Activated naive CD4-positive, alpha-beta T cell treated with anti-CD3 and anti-CD28 coated beads, Interleukin-2, amount 10 ng/mL, durations not matched to agents 7 days and 5 days (primary cell): ENCODE data around the gene NECAB2.

Experiments
- CTCF ChIA-PET: fragments of 350-600 bp; sonication (Branson Sonifier 250); formaldehyde crosslinking; loops from one replicate; lab custom pipeline; 2021; ENCODE audit warnings: antibody characterized with exemption; lab: Charles Lee
- DNase-seq: peaks from one replicate; pipeline ENCODE4 v3.0.0-alpha.2; 2020
- H3K27ac Mint-ChIP-seq: one replicate; pipeline ENCODE4 v1.8.0; 2021; ENCODE audit warnings: mild to moderate bottlenecking, moderate library complexity, mixed read lengths
- H3K27me3 Mint-ChIP-seq: one replicate; pipeline ENCODE4 v1.8.0; 2021; ENCODE audit warnings: mild to moderate bottlenecking, mixed read lengths
- H3K36me3 Mint-ChIP-seq: one replicate; pipeline ENCODE4 v1.8.0; 2021; ENCODE audit warnings: mixed read lengths
- H3K4me1 Mint-ChIP-seq: one replicate; pipeline ENCODE4 v1.8.0; 2021; ENCODE audit warnings: mixed read lengths
- H3K4me3 Mint-ChIP-seq: one replicate; pipeline ENCODE4 v1.8.0; 2021; ENCODE audit warnings: mild to moderate bottlenecking, moderate library complexity, mixed read lengths
- H3K9me3 Mint-ChIP-seq: one replicate; pipeline ENCODE4 v1.8.0; 2021; ENCODE audit warnings: mixed read lengths

NECAB2 gene

GRCh38 chr16:83972256-83973008 is 4.4 kb downstream of the NECAB2 start:
- no peaks in the 10 kb centered on the region for H3K9me3 Mint-ChIP-seq
- peaks cover 2% of the 10 kb centered on the region for H3K4me1 Mint-ChIP-seq
- H3K27me3 Mint-ChIP-seq, result peaks cover 47% of the 10 kb centered on the region
- H3K27ac Mint-ChIP-seq, result no peak overlapping the region
- H3K36me3 Mint-ChIP-seq, result no peaks in the 10 kb centered on the region
- H3K4me3 Mint-ChIP-seq, result no peak overlapping the region
- CTCF ChIA-PET, result no interaction called here
- no peak for DNase-seq

DNA sequence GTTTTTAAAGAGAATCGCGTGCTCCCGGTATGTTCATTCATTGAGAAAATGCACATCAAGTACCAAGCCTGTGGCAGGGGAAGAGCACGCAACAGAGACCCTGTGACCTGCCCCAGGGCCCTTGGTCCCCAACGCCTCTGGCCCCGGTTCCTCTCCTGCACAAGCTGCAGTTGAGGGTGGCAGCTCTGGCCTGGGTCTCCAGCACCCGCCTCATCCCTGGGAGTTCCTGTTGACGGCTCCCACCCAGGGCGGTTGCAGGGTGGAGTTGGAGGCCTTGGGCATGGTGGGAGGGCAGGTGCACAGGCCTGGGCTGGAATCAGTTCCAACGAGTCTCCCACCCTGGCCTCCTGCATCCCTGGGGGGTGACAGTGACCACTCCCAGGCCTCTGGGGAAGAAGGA is 5.0 kb downstream of the NECAB2 start:
- no peaks in the 10 kb centered on the region for H3K36me3 Mint-ChIP-seq
- H3K9me3 Mint-ChIP-seq, result peaks cover 2% of the 10 kb centered on the region
- no peak overlapping the region for H3K4me3 Mint-ChIP-seq
- no peak overlapping the region for H3K27ac Mint-ChIP-seq
- CTCF ChIA-PET, result no interaction called here
- H3K4me1 Mint-ChIP-seq, result no peaks in the 10 kb centered on the region
- peaks cover 41% of the 10 kb centered on the region for H3K27me3 Mint-ChIP-seq
- DNase-seq, result no peak

DNA sequence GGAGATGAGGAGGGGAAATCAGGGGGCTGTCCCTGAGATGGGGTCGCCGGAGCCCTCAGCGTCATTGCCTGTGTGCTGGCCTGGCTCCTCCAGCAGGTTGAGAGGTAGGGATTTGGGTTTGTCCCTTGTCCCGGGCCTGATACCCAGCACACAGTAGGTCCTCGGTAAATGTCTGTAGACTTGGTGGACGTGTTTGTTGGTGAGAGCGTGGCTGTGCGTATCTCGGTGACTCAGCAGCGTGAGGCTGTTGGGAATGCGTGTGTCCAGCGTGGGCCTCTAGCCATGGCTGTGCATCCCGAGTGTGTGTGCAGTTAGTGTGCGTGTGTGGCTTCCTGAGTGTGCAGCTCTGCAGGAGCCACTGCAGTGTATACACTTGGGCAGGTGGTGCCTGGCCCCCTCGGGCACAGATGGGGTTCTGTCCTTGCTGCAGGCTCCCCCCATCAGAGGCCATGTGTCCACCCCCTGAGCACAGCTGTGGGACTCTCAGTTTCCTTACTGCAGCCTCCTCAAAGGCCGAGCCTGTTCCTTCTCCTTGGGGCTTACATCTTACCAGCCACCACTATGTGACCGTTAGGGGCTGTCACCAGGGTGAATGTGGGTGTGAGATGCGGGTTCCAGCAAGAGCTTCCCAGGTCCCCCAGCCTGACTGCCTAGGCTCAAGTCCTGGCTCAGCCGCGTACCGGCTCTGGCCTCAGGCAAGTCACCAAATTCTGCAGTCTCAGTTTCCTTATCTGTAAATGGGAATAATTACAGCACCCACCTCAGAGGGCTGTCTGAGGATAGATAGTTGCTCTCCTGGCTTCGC is 5.7 kb downstream of the NECAB2 start:
- CTCF ChIA-PET, result no interaction called here
- no peak overlapping the region for H3K27ac Mint-ChIP-seq
- no peak overlapping the region for H3K4me3 Mint-ChIP-seq

DNA sequence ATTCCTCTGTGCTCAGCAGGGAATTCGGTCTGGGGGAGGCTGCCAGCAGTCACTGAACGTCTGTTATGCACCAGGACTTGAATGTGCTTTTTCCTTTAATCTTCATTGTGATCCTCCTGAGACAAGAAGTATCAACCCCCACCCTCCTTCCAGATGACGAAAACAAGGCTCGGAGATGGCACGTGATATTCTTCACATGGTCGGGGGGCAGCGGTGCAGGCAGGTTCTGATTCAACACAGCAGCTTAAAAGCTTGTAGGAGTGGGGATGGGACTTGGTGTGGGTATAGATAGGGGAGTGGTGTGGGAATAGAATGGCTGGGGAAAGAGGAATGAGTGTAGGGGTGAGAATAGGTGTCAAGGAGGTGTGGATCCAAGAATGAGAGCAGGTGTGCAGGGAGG is 6.4 kb downstream of the NECAB2 start:
- Mint-ChIP-seq H3K36me3 (no peaks in the 10 kb centered on the region), H3K4me3 (no peak overlapping the region), H3K9me3 (peaks cover 13% of the 10 kb centered on the region), H3K27me3 (peaks cover 37% of the 10 kb centered on the region), H3K27ac (no peak overlapping the region), H3K4me1 (no peaks in the 10 kb centered on the region)
- no peak for DNase-seq
- CTCF ChIA-PET, result no interaction called here

More for the DNA sequence above, 5.7 kb downstream of the NECAB2 start:
- Mint-ChIP-seq H3K36me3 (no peaks in the 10 kb centered on the region), H3K9me3 (peaks cover 9% of the 10 kb centered on the region), H3K27me3 (peaks cover 41% of the 10 kb centered on the region), H3K4me1 (no peaks in the 10 kb centered on the region)
- no peak for DNase-seq

DNA sequence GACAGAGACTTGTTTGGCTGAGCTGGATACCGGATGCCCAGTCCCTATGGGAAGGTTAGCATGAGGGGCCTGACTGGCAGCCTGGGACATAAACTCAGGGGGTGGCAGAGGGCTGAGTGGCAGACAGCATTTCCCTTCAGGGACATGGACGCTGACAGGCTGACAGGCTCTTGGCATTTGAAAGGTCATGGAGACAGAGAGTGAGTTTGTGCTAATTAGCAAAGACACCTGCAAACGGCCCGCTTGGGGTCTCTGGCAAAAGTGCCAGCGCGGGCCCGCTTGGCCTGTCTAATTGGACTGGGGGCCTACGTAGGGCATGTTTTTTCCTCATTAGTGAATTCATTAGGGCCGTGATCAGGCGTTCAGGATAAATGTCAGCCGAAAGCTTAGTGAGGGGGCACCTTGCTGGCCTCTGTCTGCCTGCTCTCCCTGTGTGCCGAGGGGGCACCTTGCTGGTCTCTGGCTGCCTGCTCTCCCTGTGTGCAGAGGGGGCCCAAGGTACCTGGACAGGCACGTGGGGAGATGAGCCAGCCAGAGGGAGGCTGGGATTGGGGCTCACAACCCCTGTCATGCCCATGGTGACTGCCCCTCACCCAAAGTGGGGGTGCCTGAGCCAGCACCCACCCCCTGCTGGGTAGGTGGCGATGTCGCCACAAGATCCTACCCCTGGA is 7.7 kb downstream of the NECAB2 start:
- Mint-ChIP-seq H3K4me3 (no peak overlapping the region), H3K4me1 (no peaks in the 10 kb centered on the region), H3K9me3 (peaks cover 13% of the 10 kb centered on the region), H3K27ac (no peak overlapping the region), H3K27me3 (peaks cover 25% of the 10 kb centered on the region), H3K36me3 (no peaks in the 10 kb centered on the region)
- CTCF ChIA-PET, result no interaction called here
- DNase-seq, result no peak

DNA sequence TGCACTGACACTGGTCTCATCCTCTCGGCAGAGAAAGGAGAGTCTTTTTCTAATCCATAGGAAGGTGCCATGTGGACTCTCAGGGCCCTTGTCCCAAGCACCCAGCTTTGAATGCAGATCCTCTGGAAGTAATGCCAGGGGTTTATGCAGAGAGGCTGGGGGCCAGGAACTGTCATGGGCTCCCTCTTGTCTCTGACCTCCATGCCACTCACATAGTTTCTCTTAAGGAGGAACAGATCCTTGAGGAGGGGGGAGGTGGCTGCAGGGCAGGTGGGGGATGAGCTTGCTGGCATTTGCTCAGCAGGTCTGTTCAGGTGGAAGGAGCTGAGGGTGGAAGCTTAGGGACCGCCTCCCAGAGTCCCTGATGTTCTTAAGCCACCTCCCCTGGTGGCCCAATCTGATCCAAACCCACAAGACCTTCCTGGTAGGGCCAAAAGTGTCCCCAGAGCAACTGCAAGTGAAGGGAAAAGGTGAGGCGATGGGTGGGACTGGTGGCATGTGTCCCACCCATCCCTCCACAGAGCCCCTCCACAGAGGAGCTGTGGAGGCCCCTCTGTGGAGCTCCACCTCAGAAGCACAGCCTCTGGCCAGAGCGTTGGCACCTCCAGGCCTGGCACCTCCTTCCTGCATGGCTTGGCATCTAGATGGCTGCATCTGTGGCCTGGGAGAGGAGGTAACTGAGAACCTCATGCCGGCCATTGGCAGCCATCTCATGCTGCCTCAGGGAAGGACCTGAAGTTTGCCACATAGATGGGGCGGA is 9.2 kb downstream of the NECAB2 start:
- peaks cover 13% of the 10 kb centered on the region for H3K27me3 Mint-ChIP-seq
- H3K9me3 Mint-ChIP-seq, result peaks cover 13% of the 10 kb centered on the region
- no peaks in the 10 kb centered on the region for H3K36me3 Mint-ChIP-seq
- CTCF ChIA-PET, result interaction anchor here (1.2 kb wide), 1 partner anchor 23 kb away, joined by 3 read pairs; no protein-coding TSS in a partner anchor
- no peak overlapping the region for H3K27ac Mint-ChIP-seq
- no peak for DNase-seq
- H3K4me3 Mint-ChIP-seq, result no peak overlapping the region
- no peaks in the 10 kb centered on the region for H3K4me1 Mint-ChIP-seq

DNA sequence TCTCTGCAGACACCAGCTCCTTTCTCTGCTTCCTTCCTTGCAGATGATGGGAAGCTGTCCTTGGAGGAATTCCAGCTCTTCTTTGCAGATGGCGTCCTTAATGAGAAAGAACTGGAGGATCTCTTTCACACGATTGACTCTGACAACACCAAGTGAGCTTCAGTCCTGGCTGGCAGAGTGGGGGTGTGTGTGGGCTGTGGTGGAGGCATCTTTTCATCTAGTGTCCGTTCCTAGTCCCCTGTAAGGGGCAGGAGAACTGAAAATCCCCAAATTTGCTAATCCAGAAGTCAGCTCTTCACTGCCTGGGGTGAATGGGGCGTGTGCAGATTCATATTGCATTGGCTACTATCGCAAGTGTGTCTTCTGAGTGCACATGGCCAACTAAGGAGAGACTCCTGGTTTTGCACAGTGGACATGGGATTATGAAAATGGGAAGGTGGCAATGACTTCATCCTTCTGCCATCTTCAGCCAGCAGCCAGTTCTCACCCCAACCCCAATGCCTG is 10.4 kb downstream of the NECAB2 start:
- no peaks in the 10 kb centered on the region for H3K36me3 Mint-ChIP-seq
- CTCF ChIA-PET, result interaction anchor here (0.6 to 1.2 kb wide), 2 partner anchors 24 to 513 kb away, joined by 3 to 4 read pairs; no protein-coding TSS in a partner anchor
- H3K27ac Mint-ChIP-seq, result no peak overlapping the region
- H3K27me3 Mint-ChIP-seq, result peaks cover 10% of the 10 kb centered on the region
- peaks cover 13% of the 10 kb centered on the region for H3K9me3 Mint-ChIP-seq
- DNase-seq, result no peak
- no peaks in the 10 kb centered on the region for H3K4me1 Mint-ChIP-seq
- no peak overlapping the region for H3K4me3 Mint-ChIP-seq

DNA sequence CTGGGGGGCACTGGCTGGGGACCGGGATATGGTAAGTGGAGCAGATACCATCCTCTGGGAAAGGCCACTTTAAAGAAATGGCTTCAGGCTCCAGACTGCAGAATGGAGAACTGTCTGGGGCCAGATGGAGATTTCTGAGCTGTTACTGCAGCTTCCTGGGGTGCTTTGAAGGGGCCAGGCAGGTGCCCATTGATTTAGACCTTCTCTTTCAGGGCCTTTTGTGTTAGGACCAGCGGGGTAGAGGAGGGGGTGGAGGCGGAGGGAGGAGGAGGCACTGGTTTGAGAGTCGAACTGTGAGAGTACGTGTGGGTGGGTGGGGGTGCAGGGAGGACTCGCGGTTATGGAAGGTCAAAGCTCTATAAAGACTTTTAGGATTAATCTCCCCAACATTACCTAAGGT is 11.4 kb downstream of the NECAB2 start:
- peaks cover 13% of the 10 kb centered on the region for H3K9me3 Mint-ChIP-seq
- peaks cover 10% of the 10 kb centered on the region for H3K27me3 Mint-ChIP-seq
- H3K4me3 Mint-ChIP-seq, result no peak overlapping the region
- CTCF ChIA-PET, result no interaction called here
- DNase-seq, result no peak
- H3K27ac Mint-ChIP-seq, result no peak overlapping the region
- H3K4me1 Mint-ChIP-seq, result no peaks in the 10 kb centered on the region
- H3K36me3 Mint-ChIP-seq, result no peaks in the 10 kb centered on the region

- no peaks in the 10 kb centered on the region for H3K36me3 Mint-ChIP-seq
- H3K4me3 Mint-ChIP-seq, result no peak overlapping the region
- no peaks in the 10 kb centered on the region for H3K4me1 Mint-ChIP-seq
- CTCF ChIA-PET, result no interaction called here
- H3K9me3 Mint-ChIP-seq, result peaks cover 13% of the 10 kb centered on the region
- DNase-seq, result no peak
- peaks cover 10% of the 10 kb centered on the region for H3K27me3 Mint-ChIP-seq
- no peak overlapping the region for H3K27ac Mint-ChIP-seq
These were observed 12.8 kb downstream of the NECAB2 start for GRCh38 chr16:83980794-83981193.

DNA sequence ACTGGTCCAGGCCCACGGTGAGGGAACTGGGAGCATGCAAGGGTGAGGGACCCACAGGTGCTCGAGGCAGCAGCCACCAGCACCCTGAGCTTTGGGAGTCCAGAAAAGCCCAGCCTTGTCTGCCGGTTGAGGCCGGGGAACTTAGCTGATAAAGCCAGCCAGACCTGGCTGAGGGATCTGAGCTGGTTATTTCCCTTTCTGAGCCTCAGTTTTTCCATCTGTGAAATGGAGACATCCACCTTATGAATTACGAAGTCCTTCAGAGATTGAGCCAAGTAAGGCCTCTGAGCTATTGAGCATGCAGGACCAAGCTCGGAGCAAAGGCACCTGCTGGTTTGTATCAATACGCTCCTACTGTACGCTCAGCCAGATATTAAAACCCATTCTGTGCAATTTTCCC is 13.8 kb downstream of the NECAB2 start:
- Mint-ChIP-seq H3K36me3 (no peaks in the 10 kb centered on the region), H3K4me1 (no peaks in the 10 kb centered on the region), H3K27ac (no peak overlapping the region), H3K4me3 (no peak overlapping the region), H3K9me3 (peaks cover 13% of the 10 kb centered on the region), H3K27me3 (peaks cover 4% of the 10 kb centered on the region)
- no peak for DNase-seq
- CTCF ChIA-PET, result no interaction called here

DNA sequence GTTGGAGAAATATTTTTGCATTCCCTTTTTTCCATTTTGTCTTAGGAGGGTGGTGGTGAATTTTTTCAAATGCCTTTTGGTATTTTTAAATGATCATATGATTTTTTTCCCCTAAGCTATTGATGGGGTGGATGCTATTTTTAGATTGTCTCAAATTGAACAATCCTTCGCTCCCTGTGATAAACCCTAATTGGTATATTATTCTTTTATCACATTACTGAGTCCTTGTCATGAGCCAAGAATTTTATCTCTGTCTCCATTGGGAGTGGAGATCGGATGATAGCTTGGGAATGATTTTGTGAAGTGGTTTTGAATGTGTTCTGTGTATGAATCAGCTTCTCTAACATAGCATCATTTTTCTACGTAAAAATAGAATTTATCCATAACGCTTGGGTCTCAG is 15.4 kb downstream of the NECAB2 start:
- Mint-ChIP-seq H3K4me3 (no peak overlapping the region), H3K36me3 (no peaks in the 10 kb centered on the region), H3K27ac (no peak overlapping the region), H3K9me3 (peaks cover 8% of the 10 kb centered on the region), H3K4me1 (no peaks in the 10 kb centered on the region), H3K27me3 (peaks cover 4% of the 10 kb centered on the region)
- CTCF ChIA-PET, result interaction anchor here (1.2 kb wide), 1 partner anchor 82 kb away, joined by 5 read pairs; no protein-coding TSS in a partner anchor
- DNase-seq, result no peak

DNA sequence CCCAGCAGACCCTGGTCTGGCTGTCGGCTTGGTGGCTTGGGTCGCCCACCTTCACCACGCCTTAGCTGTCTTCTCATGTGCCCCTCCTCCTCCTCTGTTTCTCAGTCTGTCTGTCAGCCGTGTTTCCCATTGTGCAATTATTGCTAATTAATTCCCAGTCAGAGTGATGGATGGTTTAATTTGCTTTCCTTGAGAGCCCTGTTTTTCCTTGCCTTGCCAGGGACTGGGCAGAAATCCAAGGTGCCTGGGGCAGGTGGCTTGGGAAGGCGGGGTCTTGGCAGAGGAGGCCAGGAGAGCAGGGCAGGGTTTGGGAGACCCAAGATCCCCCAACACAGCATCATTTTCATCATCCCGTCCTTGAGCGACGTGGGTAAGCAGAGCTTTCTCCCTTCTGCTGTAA is 21.3 kb downstream of the NECAB2 start:
- no peaks in the 10 kb centered on the region for H3K9me3 Mint-ChIP-seq
- CTCF ChIA-PET, result no interaction called here
- no peaks in the 10 kb centered on the region for H3K4me1 Mint-ChIP-seq
- no peak for DNase-seq
- H3K27me3 Mint-ChIP-seq, result peaks cover 32% of the 10 kb centered on the region
- H3K27ac Mint-ChIP-seq, result no peak overlapping the region
- H3K4me3 Mint-ChIP-seq, result no peak overlapping the region
- H3K36me3 Mint-ChIP-seq, result no peaks in the 10 kb centered on the region

- H3K4me1 Mint-ChIP-seq, result no peaks in the 10 kb centered on the region
- H3K4me3 Mint-ChIP-seq, result no peak overlapping the region
- no peaks in the 10 kb centered on the region for H3K36me3 Mint-ChIP-seq
- no peak overlapping the region for H3K27ac Mint-ChIP-seq
- DNase-seq, result no peak
- H3K27me3 Mint-ChIP-seq, result peaks cover 40% of the 10 kb centered on the region
- CTCF ChIA-PET, result no interaction called here
- H3K9me3 Mint-ChIP-seq, result no peaks in the 10 kb centered on the region
These were observed 22.4 kb downstream of the NECAB2 start for GRCh38 chr16:83990492-83990891.

DNA sequence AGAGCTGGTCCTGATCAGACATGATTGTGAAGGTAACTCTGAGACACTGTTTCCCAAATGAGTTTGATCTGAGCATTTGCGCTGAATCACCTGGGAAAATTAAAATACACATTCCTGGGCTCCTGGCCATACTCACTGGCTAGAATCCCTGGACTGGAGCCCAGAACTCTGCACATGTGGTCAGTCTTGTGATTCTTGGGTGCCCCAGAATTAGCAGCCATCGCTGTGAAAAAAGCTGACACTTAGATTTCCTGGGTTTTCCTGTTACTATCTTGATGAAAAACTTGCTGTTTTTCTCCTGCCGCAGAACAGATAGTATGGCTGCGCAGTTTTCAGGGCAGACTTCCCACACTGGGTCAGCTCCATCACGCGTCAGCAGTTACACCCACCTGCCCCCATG is 24.6 kb downstream of the NECAB2 start:
- no peak for DNase-seq
- no peaks in the 10 kb centered on the region for H3K4me1 Mint-ChIP-seq
- H3K27me3 Mint-ChIP-seq, result peaks cover 58% of the 10 kb centered on the region
- no peaks in the 10 kb centered on the region for H3K36me3 Mint-ChIP-seq
- H3K27ac Mint-ChIP-seq, result no peak overlapping the region
- H3K4me3 Mint-ChIP-seq, result no peak overlapping the region
- CTCF ChIA-PET, result no interaction called here
- H3K9me3 Mint-ChIP-seq, result no peaks in the 10 kb centered on the region
